ENCODE measurements around the gene GSDME. TPM values are rescaled to one million over a fixed set of nuclear protein-coding genes. Genes with fewer than 3 reads are reported as not detected.
A peak's percentile ranks its signal among the peaks of the same experiment; 100 is the strongest.

The GSDME gene
- total RNA-seq, 4 donors from 2014 or later, result 14.0 to 177 (median 135) TPM

GRCh38 chr7:24728121-24728500 is 29.2 kb downstream of the GSDME start:
- peak in 1 of 3 donors; percentile 11 for DNase-seq
- H3K36me3 ChIP-seq, result no peaks in the 10 kb centered on the region
- no peaks in the 10 kb centered on the region for H3K4me1 ChIP-seq
- no peak for TF ChIP-seq POLR2A (IDR thresholded peaks at IDR 0.05)
- no peak for TF ChIP-seq CTCF (IDR thresholded peaks at IDR 0.05)
- H3K27me3 ChIP-seq, result no peaks in the 10 kb centered on the region
- no peaks in the 10 kb centered on the region for H3K9me3 ChIP-seq
- no peak overlapping the region for H3K4me3 ChIP-seq
- H3K27ac ChIP-seq, result no peak overlapping the region

- TF ChIP-seq POLR2A (IDR thresholded peaks at IDR 0.05) (no peak), CTCF (IDR thresholded peaks at IDR 0.05) (no peak)
- no peak overlapping the region for H3K27ac ChIP-seq
- H3K4me1 ChIP-seq, result no peaks in the 10 kb centered on the region
- DNase-seq, result peak in 1 of 3 donors; percentile 13
- no peaks in the 10 kb centered on the region for H3K36me3 ChIP-seq
- H3K9me3 ChIP-seq, result no peaks in the 10 kb centered on the region
- no peak overlapping the region for H3K4me3 ChIP-seq
- no peaks in the 10 kb centered on the region for H3K27me3 ChIP-seq
These were observed 29.8 kb downstream of the GSDME start for GRCh38 chr7:24727154-24728120.

- H3K9me3 ChIP-seq, result no peaks in the 10 kb centered on the region
- H3K36me3 ChIP-seq, result no peaks in the 10 kb centered on the region
- TF ChIP-seq CTCF (IDR thresholded peaks at IDR 0.05), result no peak
- TF ChIP-seq POLR2A (IDR thresholded peaks at IDR 0.05), result no peak
- peak in 1 of 3 donors; percentile 10 for DNase-seq
- H3K27me3 ChIP-seq, result no peaks in the 10 kb centered on the region
- H3K4me1 ChIP-seq, result no peaks in the 10 kb centered on the region
- H3K27ac ChIP-seq, result no peak overlapping the region
- H3K4me3 ChIP-seq, result no peak overlapping the region
These were observed 31.6 kb downstream of the GSDME start for GRCh38 chr7:24725554-24726241.

GRCh38 chr7:24724451-24725190 is 32.6 kb downstream of the GSDME start:
- no peaks in the 10 kb centered on the region for H3K4me1 ChIP-seq
- H3K27ac ChIP-seq, result no peak overlapping the region
- no peaks in the 10 kb centered on the region for H3K9me3 ChIP-seq
- DNase-seq, result peak in 1 of 3 donors; percentile 4
- H3K36me3 ChIP-seq, result no peaks in the 10 kb centered on the region
- H3K4me3 ChIP-seq, result no peak overlapping the region
- H3K27me3 ChIP-seq, result no peaks in the 10 kb centered on the region
- TF ChIP-seq POLR2A (IDR thresholded peaks at IDR 0.05) (no peak), CTCF (IDR thresholded peaks at IDR 0.05) (no peak)

- H3K27ac ChIP-seq, result no peak overlapping the region
- H3K9me3 ChIP-seq, result no peaks in the 10 kb centered on the region
- peaks cover 0 to 6% (median 0%) of the 10 kb centered on the region in 4 donors for H3K4me1 ChIP-seq
- H3K27me3 ChIP-seq, result no peaks in the 10 kb centered on the region
- no peak for DNase-seq
- H3K4me3 ChIP-seq, result no peak overlapping the region
- no peaks in the 10 kb centered on the region for H3K36me3 ChIP-seq
- TF ChIP-seq CTCF (IDR thresholded peaks at IDR 0.05), result no peak
- no peak for TF ChIP-seq POLR2A (IDR thresholded peaks at IDR 0.05)
These were observed 34.1 kb downstream of the GSDME start for GRCh38 chr7:24723178-24723530.

Data from Peyer's patch (tissue), 4 donors.